ENCODE data around the gene SAMHD1. TPM values are rescaled to one million over a fixed set of nuclear protein-coding genes. Genes with fewer than 3 reads are reported as not detected.

Gene SAMHD1
- total and polyA plus RNA-seq, 2 of the 8 experiments (the other 6 are each of a cell fraction or from before 2014, with no cell fraction given): 22.0 to 37.1 TPM

- H3K23me2 ChIP-seq (ENCODE audit: low read depth, low read length): no peaks in the 10 kb centered on the region
- H3K9me3 ChIP-seq (ENCODE audit: insufficient read depth in 2 of 2, low read depth in 1 of 2, low read length in 1 of 2): peaks cover 7% of the 10 kb centered on the region in 2 experiments
- no peak overlapping the region for H2AK5ac ChIP-seq (ENCODE audit: low read depth, low read length)
- no peak overlapping the region for H2BK12ac ChIP-seq (ENCODE audit: low read depth, low read length)
- H3K4ac ChIP-seq (replicated peaks; ENCODE audit: insufficient read length, low read depth, low read length): no peak overlapping the region
- H3K56ac ChIP-seq (replicated peaks; ENCODE audit: insufficient read length, low read depth, low read length): no peak overlapping the region
- H2BK20ac ChIP-seq (ENCODE audit: low read length): no peak overlapping the region
- TF ChIP-seq RXRA (IDR thresholded peaks at IDR 0.05; ENCODE audit: insufficient read depth, low read depth, low read length): no peak
- TF ChIP-seq CHD2 (IDR thresholded peaks at IDR 0.05; ENCODE audit: low read length): no peak
- no peak for TF ChIP-seq MAX (IDR thresholded peaks at IDR 0.05)
- TF ChIP-seq HDAC2 (IDR thresholded peaks at IDR 0.05; ENCODE audit: borderline replicate concordance in 1 of 2, low read depth in 2 of 2, low read length in 2 of 2): no peak
- no peak for DNase-seq (ENCODE audit: low read depth in 1 of 2, low spot score in 2 of 2)
- WGBS, 2 experiments (ENCODE audit: extremely low coverage in 1 of 2, insufficient coverage in 1 of 2, insufficient read length in 1 of 2, insufficient replicate concordance in 2 of 2, low coverage in 1 of 2, low lambda C conversion rate in 2 of 2, missing lambda C conversion rate in 1 of 2): 90% methylated on average over 5 of the region's 5 CpGs; no CpG with 5 or more reads in 1 of the 2 experiments
- no peak overlapping the region for H4K8ac ChIP-seq (ENCODE audit: extremely low read depth, insufficient read depth, low read length)
- no peak overlapping the region for H3K18ac ChIP-seq (ENCODE audit: extremely low read depth, low read length)
- no peak overlapping the region for H3K4me2 ChIP-seq (ENCODE audit: insufficient read depth in 1 of 2, low read depth in 2 of 2, low read length in 2 of 2)
- H3K79me2 ChIP-seq (ENCODE audit: control insufficient read depth in 1 of 2, insufficient read depth in 2 of 2, low read length in 2 of 2): no peaks in the 10 kb centered on the region
- POLR2A ChIA-PET (ENCODE audit: partially characterized antibody): no interaction called here
- no peak overlapping the region for H2AFZ ChIP-seq (ENCODE audit: low read length)
- no peaks in the 10 kb centered on the region for H3K27me3 ChIP-seq (replicated peaks in 1 of 4; ENCODE audit: control insufficient read depth in 3 of 4, extremely low read depth in 1 of 4, insufficient read depth in 3 of 4, low read length in 3 of 4)
- H3K27ac ChIP-seq (ENCODE audit: low read depth, low read length): no peak overlapping the region
- H4K20me1 ChIP-seq (replicated peaks in 1 of 2; ENCODE audit: control insufficient read depth in 1 of 2, insufficient read depth in 2 of 2, low read length in 2 of 2): no peaks in the 10 kb centered on the region
- no peak overlapping the region for H3K14ac ChIP-seq (ENCODE audit: insufficient read length)
- H3K36me3 ChIP-seq (ENCODE audit: control insufficient read depth in 2 of 4, insufficient read depth in 4 of 4, low read length in 3 of 4): no peaks in the 10 kb centered on the region
- no peaks in the 10 kb centered on the region for H3K4me1 ChIP-seq (replicated peaks in 1 of 4; ENCODE audit: control insufficient read depth in 3 of 4, insufficient read depth in 4 of 4, low read length in 3 of 4)
- no peak overlapping the region for H4K91ac ChIP-seq (replicated peaks; ENCODE audit: insufficient read length, low read length)
- no peak overlapping the region for H2BK120ac ChIP-seq (replicated peaks; ENCODE audit: low read depth, low read length)
- CTCF ChIA-PET (ENCODE audit: partially characterized antibody): no interaction called here
- no peak overlapping the region for H4K5ac ChIP-seq (ENCODE audit: insufficient read length, low read depth, low read length)
- FAIRE-seq: no peak
- H3K9ac ChIP-seq (replicated peaks in 1 of 4; ENCODE audit: extremely low read depth in 1 of 4, low read depth in 3 of 4, low read length in 3 of 4): no peak overlapping the region
- no peaks in the 10 kb centered on the region for H3K79me1 ChIP-seq (ENCODE audit: low read depth, low read length)
- no peak overlapping the region for H2BK15ac ChIP-seq (ENCODE audit: low read length)
- no peak overlapping the region for H2BK5ac ChIP-seq (ENCODE audit: low read depth, low read length)
- H3K23ac ChIP-seq (ENCODE audit: insufficient read length): no peak overlapping the region
- H3K4me3 ChIP-seq (ENCODE audit: extremely low read depth in 1 of 4, insufficient read depth in 2 of 4, low read depth in 3 of 4, low read length in 4 of 4): no peak overlapping the region
Measured at GRCh38 chr20:36967636-36968035, 16.1 kb upstream of the SAMHD1 start.
